Measurements from ENCODE around the gene MRAS.
"Not testable (repeated sequence)": the region's sequence is repeated elsewhere in the genome, so short reads cannot be mapped to it uniquely, and the experiment has no call there.

MRAS gene

DNA sequence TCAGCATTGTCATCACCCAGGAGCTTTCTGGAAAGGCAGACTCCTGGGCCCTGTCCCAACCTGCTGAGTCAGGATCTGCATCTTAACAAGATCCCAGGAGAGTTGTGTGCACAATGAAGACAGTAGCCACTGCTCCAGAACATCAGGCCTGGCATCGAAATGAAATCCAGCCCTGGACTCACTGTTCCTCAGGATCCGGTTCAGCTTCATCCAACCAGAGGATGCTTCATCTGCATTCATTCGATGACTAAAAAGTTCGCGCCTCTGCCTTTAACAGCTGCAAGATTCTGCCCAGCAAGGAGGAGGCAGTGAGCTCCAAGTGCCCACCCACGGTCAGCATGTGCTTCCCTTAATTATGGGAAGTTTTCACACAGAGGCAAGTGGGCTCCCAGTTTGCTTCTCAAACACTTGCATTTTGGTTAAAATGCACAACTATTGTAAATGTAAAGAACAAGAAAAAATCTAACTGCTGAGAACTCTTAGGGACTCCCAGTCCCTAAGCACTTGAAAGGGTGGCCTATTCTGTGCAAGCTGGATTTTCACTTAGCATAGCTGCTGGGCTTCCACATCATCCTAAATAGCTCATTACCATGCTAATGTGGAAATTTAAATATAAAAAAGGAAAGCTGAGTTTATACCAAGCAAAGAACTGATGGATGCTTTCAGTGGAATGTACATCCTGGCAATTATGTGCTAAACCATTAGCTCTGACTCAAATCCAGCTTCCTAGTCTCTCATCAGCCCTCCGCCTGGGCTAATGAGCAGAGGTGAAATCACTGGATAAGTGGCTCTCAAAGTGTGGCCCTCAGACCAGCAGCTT, 60.6 kb downstream of the MRAS start:
- no peak for DNase-seq (ENCODE audit: low read depth)

DNA sequence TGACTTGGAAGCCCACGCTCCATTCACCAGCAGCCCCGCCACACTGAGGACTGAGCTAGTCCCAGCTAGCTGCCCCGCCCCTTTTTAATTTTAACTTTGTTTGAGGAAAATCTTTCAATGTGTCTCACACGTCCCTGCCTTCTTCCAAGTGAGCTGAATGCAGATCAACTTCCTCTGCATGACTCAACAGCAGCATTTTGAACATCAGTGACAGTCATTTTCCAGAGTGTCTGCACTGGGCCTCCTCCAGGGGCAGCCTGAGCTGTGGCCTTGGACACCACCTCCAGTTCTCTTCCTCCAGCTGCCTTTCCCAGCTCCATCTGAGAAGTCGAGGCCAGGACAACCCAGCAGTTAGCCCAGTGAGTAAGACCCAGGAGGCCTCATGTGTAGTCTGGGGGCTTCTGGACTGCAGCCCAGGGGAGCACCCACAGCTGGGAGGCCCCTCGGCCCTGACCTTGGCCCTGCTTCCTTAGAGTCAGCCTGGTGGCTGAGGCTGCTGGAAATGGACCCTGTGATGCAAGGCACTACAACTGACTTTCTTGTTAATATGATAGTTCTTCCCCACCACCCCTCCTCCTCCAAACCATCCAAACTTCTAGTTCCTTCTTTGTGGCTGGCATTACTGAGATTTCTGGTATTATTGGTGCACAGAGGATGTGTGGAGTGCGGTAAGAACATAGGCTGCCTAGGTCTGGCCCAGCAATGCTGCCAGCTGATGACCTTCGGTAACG, 64.6 kb downstream of the MRAS start:
- DNase-seq (ENCODE audit: low read depth): no peak
- TF ChIP-seq, protein P1, sequence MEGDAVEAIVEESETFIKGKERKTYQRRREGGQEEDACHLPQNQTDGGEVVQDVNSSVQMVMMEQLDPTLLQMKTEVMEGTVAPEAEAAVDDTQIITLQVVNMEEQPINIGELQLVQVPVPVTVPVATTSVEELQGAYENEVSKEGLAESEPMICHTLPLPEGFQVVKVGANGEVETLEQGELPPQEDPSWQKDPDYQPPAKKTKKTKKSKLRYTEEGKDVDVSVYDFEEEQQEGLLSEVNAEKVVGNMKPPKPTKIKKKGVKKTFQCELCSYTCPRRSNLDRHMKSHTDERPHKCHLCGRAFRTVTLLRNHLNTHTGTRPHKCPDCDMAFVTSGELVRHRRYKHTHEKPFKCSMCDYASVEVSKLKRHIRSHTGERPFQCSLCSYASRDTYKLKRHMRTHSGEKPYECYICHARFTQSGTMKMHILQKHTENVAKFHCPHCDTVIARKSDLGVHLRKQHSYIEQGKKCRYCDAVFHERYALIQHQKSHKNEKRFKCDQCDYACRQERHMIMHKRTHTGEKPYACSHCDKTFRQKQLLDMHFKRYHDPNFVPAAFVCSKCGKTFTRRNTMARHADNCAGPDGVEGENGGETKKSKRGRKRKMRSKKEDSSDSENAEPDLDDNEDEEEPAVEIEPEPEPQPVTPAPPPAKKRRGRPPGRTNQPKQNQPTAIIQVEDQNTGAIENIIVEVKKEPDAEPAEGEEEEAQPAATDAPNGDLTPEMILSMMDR (IDR thresholded peaks at IDR 0.05; ENCODE audit: low read depth, low read length, missing control alignments): no peak
- H3K4me3 ChIP-seq (ENCODE audit: low read depth, low read length): no peak overlapping the region

More for the DNA sequence above, 60.6 kb downstream of the MRAS start:
- TF ChIP-seq, protein P1 (IDR thresholded peaks at IDR 0.05; ENCODE audit: low read depth, low read length, missing control alignments): no peak
- no peak overlapping the region for H3K4me3 ChIP-seq (ENCODE audit: low read depth, low read length)

DNA sequence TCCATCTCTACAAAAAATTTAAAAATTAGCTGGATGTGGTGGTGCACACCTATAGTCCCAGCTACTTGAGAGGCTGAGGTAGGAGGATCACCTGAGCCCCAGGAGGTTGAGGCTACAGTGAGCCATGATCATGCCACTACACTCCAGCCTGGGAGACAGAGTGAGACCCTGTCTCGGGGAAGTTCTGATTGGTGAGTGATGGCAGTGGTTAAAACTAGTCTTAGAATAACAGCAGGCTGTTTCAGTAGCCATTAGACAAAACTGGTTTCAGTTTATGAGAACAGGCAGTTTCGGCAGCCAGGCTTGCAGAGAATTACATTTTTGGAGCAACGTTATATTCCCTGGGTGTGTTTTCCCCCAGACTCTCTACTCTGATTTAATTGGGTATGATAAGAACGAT, 67.9 kb downstream of the MRAS start:
- not testable (repeated sequence) for H3K4me3 ChIP-seq (ENCODE audit: low read depth, low read length); DNase-seq (ENCODE audit: low read depth)

DNA sequence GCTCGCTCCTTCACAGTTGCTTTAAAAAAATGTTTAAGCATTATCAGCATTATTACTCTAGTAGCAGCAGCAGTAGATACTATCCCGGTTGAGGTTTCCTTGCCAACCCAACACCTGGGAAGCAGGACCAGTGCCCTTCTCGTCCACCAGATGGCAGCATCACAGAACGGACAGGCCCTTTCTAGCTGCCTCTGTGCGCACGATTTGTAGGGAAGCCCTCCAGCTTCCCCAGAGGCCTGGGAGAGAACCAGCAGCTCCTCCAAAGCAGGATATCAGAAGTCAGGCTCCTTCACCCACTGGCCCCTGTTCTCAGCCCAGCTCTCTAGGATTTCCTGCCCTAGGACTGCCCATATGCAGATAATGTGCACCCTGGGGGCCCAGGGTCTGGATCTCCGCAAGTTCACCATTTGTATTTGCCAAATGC, 69.2 kb downstream of the MRAS start:
- TF ChIP-seq, protein P1 (IDR thresholded peaks at IDR 0.05; ENCODE audit: low read depth, low read length, missing control alignments): peak; percentile 94
- no peak overlapping the region for H3K4me3 ChIP-seq (ENCODE audit: low read depth, low read length)
- DNase-seq (ENCODE audit: low read depth): peak; percentile 15

DNA sequence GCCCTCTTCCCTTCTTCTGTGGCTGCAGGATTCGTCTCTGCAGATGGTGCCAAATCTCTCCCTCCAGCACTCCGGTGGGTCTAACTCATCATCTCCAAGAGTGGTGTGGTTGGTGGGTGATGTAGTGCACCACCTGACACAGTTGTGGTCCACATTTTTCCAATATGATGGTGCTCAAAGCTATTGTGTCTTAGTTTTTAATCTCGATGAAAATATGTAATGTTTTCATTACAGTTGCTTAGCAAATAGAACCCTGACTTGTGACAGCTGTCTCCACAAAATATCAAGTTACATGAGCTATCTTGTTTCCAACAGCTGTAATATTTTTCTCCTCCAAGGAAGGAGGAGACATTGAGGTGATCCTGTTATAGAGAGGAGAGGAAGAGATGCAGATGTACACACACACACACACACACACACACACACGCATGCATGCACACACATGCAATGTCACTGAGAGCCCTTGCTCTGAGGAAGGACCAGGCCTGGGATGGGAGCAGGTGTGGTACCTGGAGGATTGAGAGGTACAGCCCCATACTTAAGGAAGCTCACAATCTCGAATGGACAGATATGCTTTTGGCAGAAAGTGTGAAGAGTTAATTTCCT, 70.3 kb downstream of the MRAS start:
- TF ChIP-seq, protein P1 (IDR thresholded peaks at IDR 0.05; ENCODE audit: low read depth, low read length, missing control alignments): no peak
- H3K4me3 ChIP-seq (ENCODE audit: low read depth, low read length): no peak overlapping the region
- no peak for DNase-seq (ENCODE audit: low read depth)

DNA sequence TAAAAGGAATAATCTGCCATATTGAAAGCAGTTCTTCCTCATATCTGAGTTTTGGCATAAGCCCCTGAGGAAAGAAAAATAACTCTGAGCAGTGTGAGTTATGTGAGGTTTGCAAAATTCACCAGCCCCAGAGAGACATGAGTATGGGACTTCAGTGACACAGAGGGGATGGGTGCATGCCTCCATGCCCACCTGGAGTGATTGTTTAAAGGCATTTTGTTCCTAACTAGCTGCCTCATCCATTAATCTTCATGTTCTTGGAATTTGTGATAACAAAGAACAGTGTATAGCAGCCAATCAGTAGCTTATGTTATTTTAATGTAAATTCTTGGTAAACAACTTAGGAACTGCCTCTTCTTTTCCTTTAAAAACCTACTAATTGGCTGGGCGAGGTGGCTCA, 74.9 kb downstream of the MRAS start:
- no peak overlapping the region for H3K4me3 ChIP-seq (ENCODE audit: low read depth, low read length)
- TF ChIP-seq, protein P1 (IDR thresholded peaks at IDR 0.05; ENCODE audit: low read depth, low read length, missing control alignments): no peak

DNA sequence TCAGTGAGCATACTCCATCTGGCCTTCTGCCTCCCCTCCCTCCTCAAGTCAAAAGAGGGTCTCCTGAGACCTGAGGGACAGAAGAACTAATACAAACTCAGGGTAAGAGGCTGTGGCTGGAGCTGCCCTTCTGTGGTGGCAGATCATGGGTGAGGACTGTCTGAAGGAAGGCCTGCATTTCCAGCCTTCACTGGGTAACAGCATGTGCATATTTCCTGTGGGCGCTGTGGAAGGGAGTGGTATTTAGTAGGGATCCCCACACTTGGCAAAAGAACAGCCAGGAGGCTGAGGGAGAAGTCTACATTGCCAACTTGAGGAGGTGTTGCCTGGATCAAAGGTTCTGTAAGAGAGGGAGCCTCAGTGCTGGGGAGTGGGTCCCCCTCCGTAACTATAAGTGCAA, 75.9 kb downstream of the MRAS start:
- TF ChIP-seq, protein P1 (IDR thresholded peaks at IDR 0.05; ENCODE audit: low read depth, low read length, missing control alignments): no peak
- no peak overlapping the region for H3K4me3 ChIP-seq (ENCODE audit: low read depth, low read length)
- no peak for DNase-seq (ENCODE audit: low read depth)

More for the DNA sequence above, 74.9 kb downstream of the MRAS start:
- DNase-seq (ENCODE audit: low read depth): no peak
